B cell (primary cell): Measurements from ENCODE around the gene SPACA6. TPM values are rescaled to one million over a fixed set of nuclear protein-coding genes. Genes with fewer than 3 reads are reported as not detected.

Experiments
- ATAC-seq: fragments of 200-7000 bp; cut with Tn5 transposase; one replicate; pipeline ENCODE4 v1.10.0; 2021; ENCODE audit warnings: low read depth, mild to moderate bottlenecking, moderate number of reproducible peaks, moderate library complexity
- CTCF ChIA-PET: fragments of 350-600 bp; sonication (Branson Sonifier 250); formaldehyde crosslinking; loops from one replicate; lab custom pipeline; 2021; ENCODE audit warnings: antibody characterized with exemption, inconsistent platforms; lab: Charles Lee
- POLR2A ChIA-PET: fragments of 350-600 bp; sonication (Branson Sonifier 250); formaldehyde crosslinking; loops from one replicate; lab custom pipeline; 2021; ENCODE audit warnings: antibody characterized with exemption; lab: Charles Lee
- DNase-seq: peaks from one replicate; pipeline ENCODE4 v3.0.0; 2013
- H2AFZ ChIP-seq: 2 replicates; pipeline ENCODE4 v1.6.1; 2012; ENCODE audit warnings: mild to moderate bottlenecking, low read depth, low read length; ENCODE audit not compliant: insufficient read depth, poor library complexity, severe bottlenecking
- H3K27ac ChIP-seq, 2 donors: 1 replicate in 1 of 2; 2 replicates in 1 of 2; pipeline ENCODE4 v1.5.1; 2012 to 2013; ENCODE audit warnings: low read length in 2 of 2, mild to moderate bottlenecking in 2 of 2, moderate library complexity in 1 of 2
- H3K27me3 ChIP-seq, 4 experiments: fragments of 200-600 bp in 1 of 4; sonication (generic) in 1 of 4; replicated peaks in 1 of 4; 1 replicate in 2 of 4; 2 replicates in 2 of 4; pipeline versions ENCODE4 v1.6.1 to v1.7.0; 2013 to 2016; ENCODE audit warnings: low read length in 3 of 4, mild to moderate bottlenecking in 2 of 4, mixed read lengths in 1 of 4, moderate library complexity in 1 of 4; ENCODE audit not compliant: insufficient read depth in 4 of 4, control insufficient read depth in 3 of 4; ENCODE audit errors: control extremely low read depth in 1 of 4
- H3K36me3 ChIP-seq, 2 experiments: replicated peaks in 1 of 2; 1 replicate in 1 of 2; 2 replicates in 1 of 2; pipeline versions ENCODE4 v1.6.1 to v1.7.1; 2013; ENCODE audit warnings: low read length in 1 of 2; ENCODE audit not compliant: insufficient read depth in 2 of 2, control insufficient read depth in 1 of 2; ENCODE audit errors: control extremely low read depth in 1 of 2, extremely low read depth in 1 of 2
- H3K4me1 ChIP-seq, 2 donors: fragments of 200-600 bp in 1 of 2; sonication (generic) in 1 of 2; 1 replicate in 1 of 2; 2 replicates in 1 of 2; pipeline versions ENCODE4 v1.5.1 to v1.6.1; 2013 to 2017; ENCODE audit warnings: low read length in 2 of 2; ENCODE audit not compliant: control insufficient read depth in 2 of 2, insufficient read depth in 2 of 2
- H3K4me2 ChIP-seq: replicated peaks from 2 replicates; pipeline ENCODE3; 2012; ENCODE audit warnings: mild to moderate bottlenecking, low read depth, low read length; ENCODE audit not compliant: poor library complexity, severe bottlenecking
- H3K4me3 ChIP-seq, 5 experiments: fragments of 200-600 bp in 1 of 5; sonication (generic) in 1 of 5; 1 replicate in 3 of 5; 2 replicates in 2 of 5; pipeline versions ENCODE4 v1.5.1 to v1.7.0; 2011 to 2016; ENCODE audit warnings: low read length in 4 of 5, mild to moderate bottlenecking in 4 of 5, low read depth in 2 of 5, control low read depth in 1 of 5, moderate library complexity in 1 of 5; ENCODE audit not compliant: insufficient read depth in 1 of 5; ENCODE audit errors: control extremely low read depth in 1 of 5, extremely low read depth in 1 of 5
- H3K79me2 ChIP-seq: fragments of 200-600 bp; sonication (generic); one replicate; pipeline ENCODE4 v1.6.0; 2016; ENCODE audit warnings: low read length; ENCODE audit not compliant: control insufficient read depth, insufficient read depth
- H3K9ac ChIP-seq: fragments of 200-600 bp; sonication (generic); 2 replicates; pipeline ENCODE4 v1.6.1; 2017; ENCODE audit warnings: mild to moderate bottlenecking, low read length, moderate library complexity
- H3K9me3 ChIP-seq, 3 donors: one replicate each; pipeline versions ENCODE4 v1.6.1 to v1.7.1; 2013; ENCODE audit warnings: low read length in 2 of 3; ENCODE audit not compliant: control insufficient read depth in 2 of 3, insufficient read depth in 1 of 3; ENCODE audit errors: control extremely low read depth in 1 of 3
- H4K20me1 ChIP-seq: 2 replicates; pipeline ENCODE4 v1.6.0; 2012; ENCODE audit warnings: mild to moderate bottlenecking, low read length; ENCODE audit not compliant: insufficient read depth, control insufficient read depth, poor library complexity, severe bottlenecking
- H3K27ac Mint-ChIP-seq: one replicate; pipeline ENCODE4 v1.8.0; 2021; ENCODE audit warnings: mixed read lengths
- H3K27me3 Mint-ChIP-seq: one replicate; pipeline ENCODE4 v1.8.0; 2021; ENCODE audit warnings: mixed read lengths
- H3K4me1 Mint-ChIP-seq: one replicate; pipeline ENCODE4 v1.8.0; 2021; ENCODE audit warnings: mixed read lengths
- H3K4me3 Mint-ChIP-seq: one replicate; pipeline ENCODE4 v1.8.0; 2021; ENCODE audit warnings: mixed read lengths
- H3K9me3 Mint-ChIP-seq: one replicate; pipeline ENCODE4 v1.8.0; 2022; ENCODE audit warnings: mixed read lengths; ENCODE audit not compliant: insufficient read depth
- EZH2 ChIP-seq: IDR thresholded peaks from 2 replicates; pipeline ENCODE4 v1.6.1; 2012; ENCODE audit warnings: borderline replicate concordance, low read depth, mild to moderate bottlenecking, moderate library complexity, low read length; ENCODE audit not compliant: insufficient read depth, poor library complexity, severe bottlenecking
- WGBS: methylation state at CpG from one replicate; pipeline ENCODE4 v1.1.5; 2013; ENCODE audit warnings: missing lambda C conversion rate; ENCODE audit not compliant: insufficient coverage; 5-methylcytosine and 5-hydroxymethylcytosine counted together
- intact Hi-C: fragments of 100-400 bp; cut with micrococcal nuclease; formaldehyde crosslinking; loops from one replicate; pipeline ENCODE4 v1.10.0; 2022
- polyA plus RNA-seq: library from polyadenylated mRNA; depleted of rRNA; stranded (reverse); fragments of >200 nt; gene quantifications from 2 replicates; pipeline ENCODE4 v1.2.3, GENCODE V29; 2012
- total RNA-seq, 2 donors: library from RNA; stranded (reverse); fragments of 120-200 nt in 1 of 2; gene quantifications; 1 replicate in 1 of 2; 2 replicates in 1 of 2; pipeline versions ENCODE4 v1.2.3 to v1.2.4, GENCODE V29; 2013 to 2022
- TF ChIP-seq, protein P1 (sequence below): fragments of 200-600 bp; IDR thresholded peaks from one replicate; pipeline ENCODE4 v1.8.0; 2022; ENCODE audit warnings: antibody characterized with exemption, mild to moderate bottlenecking

SPACA6 gene
- total and polyA plus RNA-seq, 2 donors (not counting 1 experiment from before 2014, with no cell fraction given): 3.3 to 4.0 TPM

DNA sequence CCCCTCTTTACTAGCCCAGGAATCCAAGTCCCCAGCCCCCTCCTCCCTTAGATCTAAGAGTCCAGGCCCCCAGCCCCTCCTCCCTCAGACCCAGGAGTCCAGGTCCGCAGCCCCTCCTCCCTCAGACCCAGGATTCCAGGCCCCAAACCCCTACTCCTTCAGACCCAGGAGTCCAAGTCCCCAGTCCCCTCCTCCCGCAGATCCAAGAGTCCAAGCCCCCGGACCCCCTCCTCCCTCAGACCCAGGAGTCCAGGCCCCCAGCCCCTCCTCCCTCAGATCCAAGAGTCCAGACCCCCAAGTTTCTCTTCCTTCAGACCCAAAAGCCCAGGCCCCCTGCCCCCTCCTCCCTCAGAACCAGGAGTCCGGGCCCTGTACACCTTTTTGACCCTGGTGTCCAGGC, 11.5 kb downstream of the SPACA6 start:
- intact Hi-C loops: loop anchor here (1.0 kb wide), 2 partner anchors 47 to 337 kb away; partner anchors contain the start of gene FPR1
- Histone ChIP-seq H4K20me1 (no peaks in the 10 kb centered on the region), H3K27ac (peak overlapping the region; percentile 61 to 84), H2AFZ (peak overlapping the region; percentile 81), H3K79me2 (peaks cover 3% of the 10 kb centered on the region), H3K9me3 (peaks cover 0 to 24% (median 0%) of the 10 kb centered on the region in 3 donors), H3K4me3 (peak overlapping the region; percentile 51 to 74 (median 68)), H3K36me3 (peaks cover 0 to 4% of the 10 kb centered on the region in 2 experiments), H3K27me3 (peaks cover 0 to 27% (median 8%) of the 10 kb centered on the region in 4 experiments), H3K9ac (peak overlapping the region; percentile 81), H3K4me1 (peaks cover 22 to 31% of the 10 kb centered on the region in 2 donors), H3K4me2 (peak overlapping the region; percentile 93)
- Mint-ChIP-seq H3K27me3 (peaks cover 19% of the 10 kb centered on the region), H3K27ac (peak overlapping the region; percentile 90), H3K4me1 (peaks cover 37% of the 10 kb centered on the region), H3K9me3 (no peaks in the 10 kb centered on the region), H3K4me3 (peak overlapping the region; percentile 91)
- DNase-seq (no peak), ATAC-seq (no peak)
- ChIA-PET POLR2A (interaction anchor here (0.6 kb wide), 1 partner anchor 148 kb away, joined by 6 read pairs; no protein-coding TSS in a partner anchor), CTCF (interaction anchor here (1.1 to 2.7 kb wide), 2 partner anchors 43 to 73 kb away, joined by 4 to 8 read pairs; no protein-coding TSS in a partner anchor)
- 56% methylated on average over 4 of the region's 4 CpGs for WGBS
- TF ChIP-seq, protein P1, sequence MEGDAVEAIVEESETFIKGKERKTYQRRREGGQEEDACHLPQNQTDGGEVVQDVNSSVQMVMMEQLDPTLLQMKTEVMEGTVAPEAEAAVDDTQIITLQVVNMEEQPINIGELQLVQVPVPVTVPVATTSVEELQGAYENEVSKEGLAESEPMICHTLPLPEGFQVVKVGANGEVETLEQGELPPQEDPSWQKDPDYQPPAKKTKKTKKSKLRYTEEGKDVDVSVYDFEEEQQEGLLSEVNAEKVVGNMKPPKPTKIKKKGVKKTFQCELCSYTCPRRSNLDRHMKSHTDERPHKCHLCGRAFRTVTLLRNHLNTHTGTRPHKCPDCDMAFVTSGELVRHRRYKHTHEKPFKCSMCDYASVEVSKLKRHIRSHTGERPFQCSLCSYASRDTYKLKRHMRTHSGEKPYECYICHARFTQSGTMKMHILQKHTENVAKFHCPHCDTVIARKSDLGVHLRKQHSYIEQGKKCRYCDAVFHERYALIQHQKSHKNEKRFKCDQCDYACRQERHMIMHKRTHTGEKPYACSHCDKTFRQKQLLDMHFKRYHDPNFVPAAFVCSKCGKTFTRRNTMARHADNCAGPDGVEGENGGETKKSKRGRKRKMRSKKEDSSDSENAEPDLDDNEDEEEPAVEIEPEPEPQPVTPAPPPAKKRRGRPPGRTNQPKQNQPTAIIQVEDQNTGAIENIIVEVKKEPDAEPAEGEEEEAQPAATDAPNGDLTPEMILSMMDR: no peak
- no peak for TF ChIP-seq EZH2

- ChIA-PET CTCF (no interaction called here), POLR2A (no interaction called here)
- H3K36me3 ChIP-seq: peaks cover 0 to 4% of the 10 kb centered on the region in 2 experiments
- no peak overlapping the region for H3K27ac ChIP-seq
- Mint-ChIP-seq H3K27me3 (peaks cover 16% of the 10 kb centered on the region), H3K27ac (peak overlapping the region; percentile 44), H3K9me3 (no peaks in the 10 kb centered on the region), H3K4me1 (peaks cover 51% of the 10 kb centered on the region), H3K4me3 (peak overlapping the region; percentile 51)
- 100% methylated on average over 4 of the region's 4 CpGs for WGBS
- H3K4me2 ChIP-seq: no peak overlapping the region
- intact Hi-C loops: no loop called here
- no peaks in the 10 kb centered on the region for H4K20me1 ChIP-seq
- no peak overlapping the region for H3K9ac ChIP-seq
- TF ChIP-seq EZH2: no peak
- TF ChIP-seq, protein P1: no peak
- H3K4me1 ChIP-seq: peaks cover 33 to 43% of the 10 kb centered on the region in 2 donors
- H2AFZ ChIP-seq: no peak overlapping the region
- DNase-seq (no peak), ATAC-seq (no peak)
- no peak overlapping the region for H3K4me3 ChIP-seq
- H3K79me2 ChIP-seq: peaks cover 3% of the 10 kb centered on the region
- H3K27me3 ChIP-seq: peaks cover 0 to 25% (median 8%) of the 10 kb centered on the region in 4 experiments
- peaks cover 0 to 23% (median 0%) of the 10 kb centered on the region in 3 donors for H3K9me3 ChIP-seq
Observed at GRCh38 chr19:51706296-51706695, 13.2 kb downstream of the SPACA6 start.
